GM08714 (cell line): ENCODE measurements around the gene CANT1.
"Not testable (repeated sequence)": the region's sequence is repeated elsewhere in the genome, so short reads cannot be mapped to it uniquely, and the experiment has no call there.

Experiments
- H3K4me3 ChIP-seq: fragments of 200-500 bp; sonication (Bioruptor generic); 2 replicates; pipeline ENCODE4 v1.5.1; 2014; ENCODE audit warnings: mild to moderate bottlenecking, low read length, inconsistent platforms
- ZNF274 ChIP-seq: IDR thresholded peaks from 2 replicates; pipeline ENCODE4 v1.6.1; 2012; ENCODE audit warnings: mild to moderate bottlenecking, low read depth, low read length

The CANT1 gene

DNA sequence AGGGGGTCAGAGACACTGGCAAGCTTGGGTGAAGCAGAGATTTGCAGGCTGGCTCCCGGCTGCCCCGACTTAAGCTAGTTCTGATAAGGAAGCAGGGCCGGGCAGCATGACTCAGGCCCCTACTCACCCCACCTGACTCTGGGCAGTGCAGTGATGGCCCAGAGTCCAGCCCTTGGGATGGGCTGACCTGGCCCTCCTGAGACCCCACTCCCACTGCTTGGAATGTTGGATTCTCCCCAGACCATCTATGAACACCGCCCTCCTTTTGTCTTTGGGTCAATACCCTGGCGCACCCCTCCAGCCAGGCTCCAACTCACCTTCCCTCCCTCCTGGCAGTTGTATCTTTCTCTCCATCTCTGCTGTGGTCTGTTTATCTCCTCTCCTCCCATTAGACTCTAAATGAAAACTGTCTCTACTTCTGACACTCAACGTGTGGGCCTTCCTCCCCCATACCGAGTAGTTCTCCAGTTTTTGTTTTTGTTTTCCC lies 50.9 kb downstream of the CANT1 start:
- TF ChIP-seq ZNF274, result no peak
- H3K4me3 ChIP-seq, result no peak overlapping the region

DNA sequence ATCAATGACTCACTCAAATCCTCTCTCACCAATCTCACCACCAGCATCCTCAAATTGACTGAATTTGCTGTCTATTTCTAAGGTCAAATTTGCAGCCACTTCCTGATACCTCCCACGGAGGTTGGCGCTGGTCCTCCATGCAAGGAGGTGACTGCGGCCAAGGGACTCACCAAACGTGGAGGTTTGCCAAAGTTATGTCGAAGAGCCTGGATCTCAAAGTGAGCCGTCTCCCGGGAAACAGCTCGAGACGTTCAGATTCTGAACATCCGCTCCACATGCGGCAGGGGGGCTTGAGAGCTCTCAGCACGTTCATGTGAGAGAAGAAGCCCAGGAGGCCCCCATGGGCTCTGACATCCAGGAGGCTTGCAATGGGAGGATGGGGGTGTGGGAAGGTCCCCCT lies 52.4 kb downstream of the CANT1 start:
- H3K4me3 ChIP-seq, result no peak overlapping the region
- TF ChIP-seq ZNF274, result no peak

DNA sequence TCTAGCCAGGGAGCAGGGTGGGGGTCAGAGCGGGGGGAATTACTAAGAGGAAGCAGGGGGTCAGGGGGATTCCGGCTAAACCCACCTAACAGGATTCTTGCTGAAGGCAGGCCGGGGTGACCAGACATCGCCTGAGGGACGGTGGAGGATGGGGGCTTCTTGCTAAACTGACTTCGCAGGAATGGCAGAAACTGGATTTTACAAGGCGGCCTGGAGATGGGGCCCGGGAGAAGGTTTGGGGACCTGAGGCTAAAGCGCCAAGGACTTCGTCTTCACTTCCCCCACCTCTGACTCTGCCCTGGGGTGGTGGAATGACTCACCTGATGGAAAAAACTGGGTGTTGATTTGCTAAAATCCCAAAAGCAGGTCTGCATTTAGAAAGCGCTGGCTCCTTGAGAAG lies 53.3 kb downstream of the CANT1 start:
- no peak for TF ChIP-seq ZNF274
- H3K4me3 ChIP-seq, result no peak overlapping the region

GRCh38 chr17:78954684-78955083 lies 54.9 kb downstream of the CANT1 start:
- H3K4me3 ChIP-seq, result no peak overlapping the region
- TF ChIP-seq ZNF274, result no peak

DNA sequence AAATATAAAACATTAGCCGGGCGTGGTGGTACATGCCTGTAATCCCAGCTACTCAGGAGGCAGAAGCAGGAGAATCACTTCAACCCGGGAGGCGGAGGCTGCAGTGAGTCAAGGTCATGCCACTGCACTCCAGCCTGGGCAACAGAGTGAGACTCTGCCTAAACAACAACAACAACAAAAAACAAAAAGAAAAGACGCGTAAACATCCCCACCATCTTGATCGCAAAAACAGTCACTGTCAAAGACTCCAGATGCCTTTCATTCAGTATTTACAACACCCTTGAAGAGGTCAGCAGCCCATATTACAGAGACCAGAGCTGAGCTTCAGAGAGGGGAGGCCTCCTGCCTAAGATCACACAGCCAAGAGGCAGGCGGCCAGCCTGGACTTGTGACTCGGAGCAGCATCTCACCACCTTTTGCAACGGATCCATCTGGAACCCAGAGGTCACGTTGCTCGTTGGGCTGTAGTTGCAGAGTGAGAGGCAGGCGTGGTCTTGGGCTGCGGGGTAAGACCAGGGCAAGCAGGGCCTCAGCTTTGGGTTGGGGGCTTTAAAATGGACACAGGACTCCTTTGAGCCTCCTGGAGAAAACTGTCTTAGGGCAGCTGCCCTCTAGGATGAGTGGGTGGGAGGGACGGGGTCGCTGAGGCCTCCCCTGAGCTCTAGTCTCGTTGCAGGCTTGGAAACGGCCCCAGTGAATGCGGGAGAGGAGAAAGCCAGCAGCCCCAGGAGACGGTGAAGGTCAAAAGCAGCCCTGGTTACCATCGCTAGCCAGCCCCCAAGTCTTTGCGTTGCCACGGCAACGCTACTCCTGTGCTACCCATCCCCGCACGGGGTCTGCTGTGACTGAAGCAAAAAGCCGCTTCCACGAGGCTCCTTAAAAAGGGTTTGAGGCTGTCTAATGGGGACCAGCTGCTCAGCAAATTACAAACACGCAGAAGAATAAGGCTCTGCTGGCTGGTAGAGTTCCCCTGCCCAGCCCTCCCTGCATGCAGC lies 55.9 kb downstream of the CANT1 start:
- no peak overlapping the region for H3K4me3 ChIP-seq
- no peak for TF ChIP-seq ZNF274

DNA sequence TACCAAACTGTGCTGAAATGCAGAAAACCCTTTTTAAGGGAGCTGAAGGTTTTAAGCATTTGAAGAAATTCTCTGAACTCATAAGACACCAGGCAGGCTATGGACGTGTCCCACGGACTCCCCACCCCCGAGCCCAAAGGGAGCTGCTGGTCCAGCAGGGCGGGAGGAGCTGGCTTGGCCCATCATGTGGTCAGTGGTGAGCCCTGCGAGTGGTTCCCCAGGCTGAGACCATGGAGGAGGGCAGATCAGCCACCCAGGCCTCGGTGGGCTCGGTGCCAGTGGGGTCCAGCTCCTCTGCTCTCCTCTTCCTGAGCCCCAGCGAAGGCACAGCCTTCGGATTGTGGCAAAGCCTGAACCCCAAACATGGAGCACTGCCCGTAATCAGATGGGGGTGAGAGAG lies 56.9 kb downstream of the CANT1 start:
- no peak for TF ChIP-seq ZNF274
- H3K4me3 ChIP-seq, result no peak overlapping the region

DNA sequence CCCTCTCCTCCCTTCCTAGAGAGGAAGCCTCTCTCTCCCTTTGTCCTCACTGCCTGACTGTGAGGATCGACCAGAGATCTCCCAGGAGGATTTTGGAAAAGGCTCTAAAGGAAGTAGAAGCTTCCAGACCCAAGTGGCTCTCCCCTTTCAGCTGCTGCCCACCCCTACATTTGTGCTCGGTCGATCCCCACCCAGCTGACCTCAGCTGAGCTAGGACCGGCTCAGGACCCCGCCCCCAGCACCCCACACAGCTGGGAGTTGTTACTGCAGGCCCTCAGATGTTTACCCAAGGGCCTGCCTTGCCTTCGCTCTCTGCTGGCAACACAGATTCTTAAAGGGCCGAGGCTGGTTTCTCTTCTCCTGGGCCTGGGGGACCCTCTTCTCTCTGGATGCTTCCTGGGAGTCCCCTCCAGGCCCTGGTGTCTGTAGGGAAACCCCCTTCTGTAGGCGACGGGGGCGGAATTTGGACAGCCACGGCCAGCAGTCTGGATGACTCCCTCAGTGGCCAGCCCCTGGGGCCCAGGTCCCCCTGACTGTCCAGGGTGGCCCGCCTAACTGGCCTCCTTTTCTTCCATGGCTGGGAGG lies 57.5 kb downstream of the CANT1 start:
- TF ChIP-seq ZNF274, result no peak
- no peak overlapping the region for H3K4me3 ChIP-seq

- no peak for TF ChIP-seq ZNF274
- H3K4me3 ChIP-seq, result no peak overlapping the region
These were observed 58.7 kb downstream of the CANT1 start for GRCh38 chr17:78950870-78951269.

- TF ChIP-seq ZNF274, result no peak
- no peak overlapping the region for H3K4me3 ChIP-seq
These were observed 62.1 kb downstream of the CANT1 start for GRCh38 chr17:78947235-78948149.

- TF ChIP-seq ZNF274, result no peak
- no peak overlapping the region for H3K4me3 ChIP-seq
These were observed 62.9 kb downstream of the CANT1 start for GRCh38 chr17:78946631-78947030.

GRCh38 chr17:78946131-78946530 lies 63.4 kb downstream of the CANT1 start:
- TF ChIP-seq ZNF274, result no peak
- no peak overlapping the region for H3K4me3 ChIP-seq

DNA sequence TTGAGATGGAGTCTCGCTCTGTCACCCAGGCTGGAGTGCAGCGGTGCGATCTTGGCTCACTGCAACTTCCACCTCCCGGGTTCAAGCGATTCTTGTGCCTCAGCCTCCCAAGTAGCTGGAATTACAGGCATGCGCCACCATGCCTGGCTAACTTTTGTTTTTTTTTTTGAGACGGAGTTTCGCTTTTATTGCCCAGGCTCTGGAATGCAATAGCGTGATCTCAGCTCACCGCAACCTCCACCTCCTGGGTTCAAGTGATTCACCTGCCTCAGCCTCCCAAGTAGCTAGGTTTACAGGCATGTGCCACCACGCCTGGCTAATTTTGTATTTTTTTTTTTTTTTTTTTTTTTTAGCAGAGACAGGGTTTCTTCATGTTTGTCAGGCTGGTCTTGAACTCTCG lies 64.1 kb downstream of the CANT1 start:
- not testable (repeated sequence) for H3K4me3 ChIP-seq

DNA sequence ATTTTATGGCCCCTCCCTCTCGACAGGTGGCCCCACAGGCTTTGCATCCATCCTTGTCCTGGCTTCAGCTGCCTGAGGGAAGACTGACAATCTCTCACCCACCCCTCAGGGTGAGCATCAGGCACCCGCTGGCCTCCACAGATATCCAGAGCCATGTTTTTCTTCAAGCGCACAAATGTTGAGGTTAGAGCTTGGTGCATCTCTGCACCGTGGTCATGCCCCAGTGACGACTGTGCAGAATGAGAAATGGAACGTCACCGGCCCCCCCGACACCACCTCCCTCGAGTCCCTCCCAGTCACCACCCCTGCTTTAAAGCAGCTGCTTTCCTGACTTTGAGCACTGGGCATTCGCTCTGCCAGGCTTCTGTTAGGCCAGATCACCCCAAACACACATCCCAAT lies 64.6 kb downstream of the CANT1 start:
- TF ChIP-seq ZNF274, result no peak
- no peak overlapping the region for H3K4me3 ChIP-seq

DNA sequence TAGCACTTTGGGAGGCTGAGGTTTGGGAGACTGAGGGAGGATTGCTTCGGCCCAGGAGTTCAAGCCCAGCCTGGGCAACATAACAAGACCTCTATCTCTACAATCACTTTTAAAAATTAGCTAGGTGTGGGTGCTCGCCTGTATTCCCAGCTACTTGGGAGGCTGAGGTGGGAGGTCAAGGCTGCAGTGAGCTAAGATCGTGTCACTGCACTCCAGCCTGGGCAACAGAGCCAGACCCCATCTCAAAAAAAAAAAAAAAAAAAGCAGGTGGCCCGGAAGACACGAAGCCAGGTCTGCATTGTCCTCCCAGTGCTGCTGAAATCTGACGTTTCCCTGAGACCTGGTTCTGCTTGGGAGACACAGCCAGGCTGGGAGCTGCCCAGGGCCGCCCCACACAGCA lies 65.5 kb downstream of the CANT1 start:
- no peak overlapping the region for H3K4me3 ChIP-seq
- no peak for TF ChIP-seq ZNF274
